ENCODE results near the gene WDR18.

GRCh38 chr19:950352-951066, 33.6 kb upstream of the WDR18 start:
- TF ChIP-seq CTCF (IDR thresholded peaks at IDR 0.05) (no peak), ZFX (IDR thresholded peaks at IDR 0.05; ENCODE audit: borderline replicate concordance) (no peak)
